Measurements from ENCODE around the gene GFER. TPM values are rescaled to one million over a fixed set of nuclear protein-coding genes. Genes with fewer than 3 reads are reported as not detected.
A peak's percentile ranks its signal among the peaks of the same experiment; 100 is the strongest.

GFER gene
- total RNA-seq, 1 donor: 8.7 TPM

DNA sequence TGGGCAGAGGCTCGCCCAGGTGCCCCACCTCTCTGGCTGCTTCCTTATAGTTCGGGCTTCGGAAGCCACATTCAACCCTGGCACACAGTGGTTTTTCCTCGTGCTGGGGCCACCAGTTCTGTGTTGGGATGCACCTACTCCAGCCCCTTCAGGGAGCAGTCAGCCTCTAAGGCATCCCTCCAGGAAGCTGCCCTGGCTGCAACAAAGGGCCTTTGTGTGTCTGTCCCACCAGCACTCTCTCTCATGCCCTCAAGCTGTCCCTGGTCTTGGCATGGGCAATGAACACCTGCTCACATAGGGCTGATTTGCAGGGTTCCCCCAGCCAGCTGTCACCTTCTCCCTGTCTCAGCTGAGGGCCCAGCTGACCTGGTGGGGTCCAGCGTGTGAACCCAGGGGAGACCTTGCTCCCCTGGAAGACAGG lies 2.0 kb upstream of the GFER start:
- H3K79me2 ChIP-seq (ENCODE audit: insufficient read depth, low read length): peaks cover 12% of the 10 kb centered on the region
- H3K9me3 ChIP-seq (ENCODE audit: low read depth, low read length): no peaks in the 10 kb centered on the region
- no peak overlapping the region for H3K27ac ChIP-seq (ENCODE audit: low read depth, low read length)
- TF ChIP-seq, protein P1, sequence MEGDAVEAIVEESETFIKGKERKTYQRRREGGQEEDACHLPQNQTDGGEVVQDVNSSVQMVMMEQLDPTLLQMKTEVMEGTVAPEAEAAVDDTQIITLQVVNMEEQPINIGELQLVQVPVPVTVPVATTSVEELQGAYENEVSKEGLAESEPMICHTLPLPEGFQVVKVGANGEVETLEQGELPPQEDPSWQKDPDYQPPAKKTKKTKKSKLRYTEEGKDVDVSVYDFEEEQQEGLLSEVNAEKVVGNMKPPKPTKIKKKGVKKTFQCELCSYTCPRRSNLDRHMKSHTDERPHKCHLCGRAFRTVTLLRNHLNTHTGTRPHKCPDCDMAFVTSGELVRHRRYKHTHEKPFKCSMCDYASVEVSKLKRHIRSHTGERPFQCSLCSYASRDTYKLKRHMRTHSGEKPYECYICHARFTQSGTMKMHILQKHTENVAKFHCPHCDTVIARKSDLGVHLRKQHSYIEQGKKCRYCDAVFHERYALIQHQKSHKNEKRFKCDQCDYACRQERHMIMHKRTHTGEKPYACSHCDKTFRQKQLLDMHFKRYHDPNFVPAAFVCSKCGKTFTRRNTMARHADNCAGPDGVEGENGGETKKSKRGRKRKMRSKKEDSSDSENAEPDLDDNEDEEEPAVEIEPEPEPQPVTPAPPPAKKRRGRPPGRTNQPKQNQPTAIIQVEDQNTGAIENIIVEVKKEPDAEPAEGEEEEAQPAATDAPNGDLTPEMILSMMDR (IDR thresholded peaks at IDR 0.05; ENCODE audit: extremely low read depth, low read depth, low read length): no peak
- H3K4me1 ChIP-seq (ENCODE audit: insufficient read depth, low read length): peaks cover 10% of the 10 kb centered on the region
- peaks cover 24% of the 10 kb centered on the region for H4K20me1 ChIP-seq (ENCODE audit: insufficient read depth, low read length)
- peaks cover 39% of the 10 kb centered on the region for H3K27me3 ChIP-seq (ENCODE audit: insufficient read depth, low read length)
- H3K36me3 ChIP-seq (ENCODE audit: insufficient read depth, low read length): peaks cover 14% of the 10 kb centered on the region
- no peak overlapping the region for H3K4me3 ChIP-seq (ENCODE audit: insufficient read depth, low read length)
- no peak overlapping the region for H3K4me2 ChIP-seq (ENCODE audit: insufficient read depth, low read length)
- DNase-seq (ENCODE audit: insufficient read length, low spot score, missing footprints): no peak
- H2AFZ ChIP-seq (ENCODE audit: low read length): no peak overlapping the region

DNA sequence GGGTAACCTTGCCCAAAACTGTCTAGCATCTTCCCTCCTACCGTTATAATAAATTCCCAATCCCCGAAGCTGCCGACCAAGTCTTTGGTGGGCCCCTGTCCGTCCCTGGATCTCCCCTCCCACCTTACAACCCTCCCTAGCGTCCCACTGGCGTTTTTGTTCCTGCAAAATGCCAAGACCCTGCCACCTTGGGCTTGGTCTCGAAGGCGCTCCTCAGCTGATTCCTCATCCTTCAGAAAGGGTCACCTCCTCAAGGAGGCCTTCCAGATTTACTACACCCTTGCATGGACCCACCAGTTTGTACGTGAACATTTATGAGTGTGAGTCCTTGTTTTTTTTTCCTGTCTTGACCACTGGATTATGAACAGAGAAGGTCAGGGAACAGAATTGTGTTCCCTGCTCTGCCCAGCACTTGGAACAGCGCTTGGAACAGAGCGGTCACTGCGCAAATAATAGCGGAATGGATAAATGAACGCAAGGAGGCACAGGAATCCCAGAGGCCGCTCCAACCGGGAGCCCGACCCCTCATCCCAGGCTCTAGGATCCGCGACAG lies 926 bp upstream of the GFER start:
- Histone ChIP-seq H3K27me3 (ENCODE audit: insufficient read depth, low read length) (peaks cover 39% of the 10 kb centered on the region), H3K4me1 (ENCODE audit: insufficient read depth, low read length) (peaks cover 10% of the 10 kb centered on the region), H4K20me1 (ENCODE audit: insufficient read depth, low read length) (peaks cover 24% of the 10 kb centered on the region), H2AFZ (ENCODE audit: low read length) (peak overlapping the region; percentile 80), H3K36me3 (ENCODE audit: insufficient read depth, low read length) (peaks cover 11% of the 10 kb centered on the region), H3K79me2 (ENCODE audit: insufficient read depth, low read length) (peaks cover 12% of the 10 kb centered on the region), H3K27ac (ENCODE audit: low read depth, low read length) (no peak overlapping the region), H3K4me2 (ENCODE audit: insufficient read depth, low read length) (peak overlapping the region; percentile 95), H3K4me3 (ENCODE audit: insufficient read depth, low read length) (peak overlapping the region; percentile 85), H3K9me3 (ENCODE audit: low read depth, low read length) (no peaks in the 10 kb centered on the region)
- no peak for DNase-seq (ENCODE audit: insufficient read length, low spot score, missing footprints)
- TF ChIP-seq, protein P1 (IDR thresholded peaks at IDR 0.05; ENCODE audit: extremely low read depth, low read depth, low read length): no peak

DNA sequence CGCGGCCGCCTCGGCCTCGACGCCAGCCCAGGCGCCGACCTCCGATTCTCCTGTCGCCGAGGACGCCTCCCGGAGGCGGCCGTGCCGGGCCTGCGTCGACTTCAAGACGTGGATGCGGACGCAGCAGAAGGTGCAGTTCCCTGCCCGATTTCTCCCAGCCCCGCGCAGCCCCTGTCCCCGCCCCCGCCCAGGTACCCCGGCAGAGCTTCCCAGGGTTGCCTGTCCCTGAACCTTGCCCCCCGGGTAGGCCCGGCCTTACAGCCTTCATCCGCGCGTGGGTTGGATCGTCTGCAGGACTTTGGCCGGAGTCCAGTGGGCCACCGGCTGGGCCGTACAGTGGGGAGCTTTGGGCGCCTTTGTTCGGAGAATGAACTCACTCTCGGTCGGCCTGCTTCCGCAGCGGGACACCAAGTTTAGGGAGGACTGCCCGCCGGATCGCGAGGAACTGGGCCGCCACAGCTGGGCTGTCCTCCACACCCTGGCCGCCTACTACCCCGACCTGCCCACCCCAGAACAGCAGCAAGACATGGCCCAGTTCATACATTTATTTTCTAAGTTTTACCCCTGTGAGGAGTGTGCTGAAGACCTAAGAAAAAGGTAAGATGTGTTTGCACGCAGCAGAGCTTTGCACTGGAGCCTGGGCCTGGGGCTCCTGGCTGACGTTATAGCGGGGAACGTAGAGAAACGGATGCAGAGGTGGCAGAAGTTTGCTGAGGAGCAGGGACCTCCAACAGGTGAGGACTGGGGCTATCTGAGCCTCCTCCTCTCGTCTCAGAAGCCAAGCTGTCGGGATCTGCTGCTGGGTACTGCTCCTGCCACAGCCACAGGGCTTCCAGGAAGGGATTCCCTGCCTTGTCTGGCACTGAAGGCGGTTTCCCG lies 593 bp downstream of the GFER start:
- Histone ChIP-seq H3K79me2 (ENCODE audit: insufficient read depth, low read length) (peaks cover 12% of the 10 kb centered on the region), H3K4me3 (ENCODE audit: insufficient read depth, low read length) (peak overlapping the region; percentile 85), H2AFZ (ENCODE audit: low read length) (peak overlapping the region; percentile 62), H3K9me3 (ENCODE audit: low read depth, low read length) (no peaks in the 10 kb centered on the region), H3K27me3 (ENCODE audit: insufficient read depth, low read length) (peaks cover 48% of the 10 kb centered on the region), H3K27ac (ENCODE audit: low read depth, low read length) (no peak overlapping the region), H4K20me1 (ENCODE audit: insufficient read depth, low read length) (peaks cover 14% of the 10 kb centered on the region), H3K4me2 (ENCODE audit: insufficient read depth, low read length) (peak overlapping the region; percentile 95), H3K36me3 (ENCODE audit: insufficient read depth, low read length) (peaks cover 11% of the 10 kb centered on the region), H3K4me1 (ENCODE audit: insufficient read depth, low read length) (peaks cover 10% of the 10 kb centered on the region)
- TF ChIP-seq, protein P1 (IDR thresholded peaks at IDR 0.05; ENCODE audit: extremely low read depth, low read depth, low read length): no peak
- DNase-seq (ENCODE audit: insufficient read length, low spot score, missing footprints): peak; percentile 93

All from osteoblast (primary cell).